IMR-90 (cell line): ENCODE data around the gene ADD3. TPM values are rescaled to one million over a fixed set of nuclear protein-coding genes. Genes with fewer than 3 reads are reported as not detected.

ENCODE experiments used
- ATAC-seq: fragments of 200-7000 bp; cut with Tn5 transposase; 2 replicates; pipeline ENCODE4 v1.9.1; 2020; ENCODE audit warnings: low read depth, mild to moderate bottlenecking, moderate library complexity
- BruUV-seq: library from RNA; stranded (reverse); fragments of 400-500 nt; replicated peaks from 2 replicates; lab custom pipeline; 2021; lab: Mats Ljungman, UMichigan
- CTCF ChIA-PET: fragments of 300-600 bp; formaldehyde crosslinking; extraction: SDS; loops from one replicate; lab custom pipeline; 2021; ENCODE audit warnings: antibody characterized with exemption; lab: Yijun Ruan, JAX
- POLR2A ChIA-PET: fragments of 300-600 bp; sonication (Branson Sonifier 250); formaldehyde crosslinking; loops from one replicate; lab custom pipeline; 2022; ENCODE audit warnings: antibody characterized with exemption; ENCODE audit not compliant: unreplicated experiment; lab: Charles Lee
- DNase-seq: peaks from one replicate; pipeline ENCODE4 v3.0.0; 2013
- H2AFZ ChIP-seq: replicated peaks from 2 replicates; pipeline ENCODE3; 2013; ENCODE audit warnings: low read length, mild to moderate bottlenecking; ENCODE audit not compliant: poor library complexity
- H2AK5ac ChIP-seq: 2 replicates; pipeline ENCODE4 v1.6.1; 2013; ENCODE audit warnings: low read depth, low read length, inconsistent platforms
- H2AK9ac ChIP-seq: replicated peaks from 2 replicates; pipeline ENCODE3; 2013; ENCODE audit warnings: mild to moderate bottlenecking, low read depth, low read length, moderate library complexity; ENCODE audit not compliant: poor library complexity
- H2BK120ac ChIP-seq: 2 replicates; pipeline ENCODE4 v1.6.1; 2013; ENCODE audit warnings: low read depth, low read length, inconsistent platforms
- H2BK15ac ChIP-seq: 3 replicates; pipeline ENCODE4 v1.6.1; 2013; ENCODE audit warnings: low read depth, low read length, inconsistent platforms
- H2BK20ac ChIP-seq: 2 replicates; pipeline ENCODE4 v1.6.1; 2013; ENCODE audit warnings: low read depth, mild to moderate bottlenecking, inconsistent platforms, low read length, moderate library complexity
- H2BK5ac ChIP-seq: 2 replicates; pipeline ENCODE4 v1.6.1; 2013; ENCODE audit warnings: mild to moderate bottlenecking, low read depth, low read length, inconsistent platforms; ENCODE audit not compliant: poor library complexity, severe bottlenecking
- H3K14ac ChIP-seq: replicated peaks from 2 replicates; pipeline ENCODE4 v1.6.1; 2013; ENCODE audit warnings: low read depth, low read length, inconsistent platforms
- H3K18ac ChIP-seq: 2 replicates; pipeline ENCODE4 v1.6.1; 2013; ENCODE audit warnings: low read depth, low read length, control low read depth
- H3K23ac ChIP-seq: 2 replicates; pipeline ENCODE4 v1.6.1; 2013; ENCODE audit warnings: low read depth, low read length, inconsistent platforms
- H3K27ac ChIP-seq: 2 replicates; pipeline ENCODE4 v1.5.1; 2013; ENCODE audit warnings: mild to moderate bottlenecking, control low read depth, low read length; ENCODE audit not compliant: insufficient read depth
- H3K27me3 ChIP-seq: 2 replicates; pipeline ENCODE4 v1.6.1; 2013; ENCODE audit warnings: low read length; ENCODE audit not compliant: control insufficient read depth, insufficient read depth
- H3K36me3 ChIP-seq: 2 replicates; pipeline ENCODE4 v1.6.1; 2013; ENCODE audit warnings: low read length, mixed read lengths; ENCODE audit not compliant: control insufficient read depth, insufficient read depth
- H3K4ac ChIP-seq: 2 replicates; pipeline ENCODE4 v1.6.1; 2013; ENCODE audit warnings: low read depth, low read length, inconsistent platforms
- H3K4me1 ChIP-seq: 2 replicates; pipeline ENCODE4 v1.6.1; 2013; ENCODE audit warnings: low read length, mixed read lengths; ENCODE audit not compliant: control insufficient read depth, insufficient read depth
- H3K4me2 ChIP-seq: 2 replicates; pipeline ENCODE4 v1.6.1; 2013; ENCODE audit warnings: low read depth, mild to moderate bottlenecking, control low read depth, low read length, moderate library complexity
- H3K4me3 ChIP-seq: 2 replicates; pipeline ENCODE4 v1.5.1; 2013; ENCODE audit warnings: low read depth, mild to moderate bottlenecking, control low read depth, low read length, moderate library complexity; ENCODE audit not compliant: insufficient read depth
- H3K56ac ChIP-seq: 2 replicates; pipeline ENCODE4 v1.6.1; 2013; ENCODE audit warnings: low read length, inconsistent platforms; ENCODE audit not compliant: insufficient read depth; ENCODE audit errors: extremely low read depth
- H3K79me1 ChIP-seq, 2 experiments: 2 replicates each; pipeline ENCODE4 v1.6.1; 2013; ENCODE audit warnings: low read length in 2 of 2, inconsistent platforms in 1 of 2, low read depth in 1 of 2
- H3K9ac ChIP-seq: 2 replicates; pipeline ENCODE4 v1.6.1; 2013; ENCODE audit warnings: low read depth, low read length, control low read depth
- H3K9me1 ChIP-seq: 2 replicates; pipeline ENCODE4 v1.6.1; 2013; ENCODE audit warnings: low read length, inconsistent platforms; ENCODE audit not compliant: insufficient read depth
- H3K9me3 ChIP-seq: 2 replicates; pipeline ENCODE4 v1.6.1; 2013; ENCODE audit warnings: low read length; ENCODE audit not compliant: control insufficient read depth, insufficient read depth
- H4K20me1 ChIP-seq: 2 replicates; pipeline ENCODE4 v1.6.1; 2013; ENCODE audit warnings: low read length, inconsistent platforms; ENCODE audit not compliant: insufficient read depth
- H4K5ac ChIP-seq: 2 replicates; pipeline ENCODE4 v1.6.1; 2013; ENCODE audit warnings: mild to moderate bottlenecking, low read depth, low read length, control low read depth
- H4K8ac ChIP-seq, 2 experiments: 2 replicates each; pipeline ENCODE4 v1.6.1; 2013; ENCODE audit warnings: low read depth in 2 of 2, low read length in 2 of 2, control low read depth in 1 of 2, inconsistent platforms in 1 of 2
- H4K91ac ChIP-seq: 2 replicates; pipeline ENCODE4 v1.6.1; 2013; ENCODE audit warnings: low read depth, low read length, inconsistent platforms; ENCODE audit not compliant: insufficient read depth
- CEBPB ChIP-seq: IDR thresholded peaks from 2 replicates; pipeline ENCODE4 v1.6.1; 2012; ENCODE audit warnings: low read depth, low read length, improper control_type of control experiment
- CHD1 ChIP-seq: IDR thresholded peaks from 2 replicates; pipeline ENCODE4 v1.6.1; 2012; ENCODE audit warnings: low read depth, low read length, improper control_type of control experiment
- ELK1 ChIP-seq: fragments of 150-350 bp; IDR thresholded peaks from 2 replicates; pipeline ENCODE4 v1.6.1; 2016; ENCODE audit warnings: low read depth, mild to moderate bottlenecking, low read length, moderate library complexity, borderline replicate concordance
- MAFK ChIP-seq: IDR thresholded peaks from 2 replicates; pipeline ENCODE4 v1.6.1; 2012; ENCODE audit warnings: low read depth, low read length, improper control_type of control experiment
- MAZ ChIP-seq: IDR thresholded peaks from 2 replicates; pipeline ENCODE4 v1.6.1; 2012; ENCODE audit warnings: low read depth, mild to moderate bottlenecking, low read length, improper control_type of control experiment, moderate library complexity, borderline replicate concordance
- MXI1 ChIP-seq: IDR thresholded peaks from 2 replicates; pipeline ENCODE4 v1.6.1; 2012; ENCODE audit warnings: low read depth, mild to moderate bottlenecking, low read length, moderate library complexity, borderline replicate concordance
- NFE2L2 ChIP-seq: fragments of 150-350 bp; IDR thresholded peaks from 2 replicates; pipeline ENCODE4 v1.6.1; 2016; ENCODE audit warnings: low read depth, mild to moderate bottlenecking, low read length
- POLR2A ChIP-seq: IDR thresholded peaks from 2 replicates; pipeline ENCODE4 v1.6.1; 2012; ENCODE audit warnings: mild to moderate bottlenecking, low read depth, low read length
- RCOR1 ChIP-seq: IDR thresholded peaks from 2 replicates; pipeline ENCODE4 v1.6.1; 2012; ENCODE audit warnings: mild to moderate bottlenecking, low read length, improper control_type of control experiment; ENCODE audit not compliant: insufficient replicate concordance
- WGBS, 2 experiments: methylation state at CpG; one replicate each; pipeline versions ENCODE4 v1.1.5 to v1.1.7; 2013; ENCODE audit warnings: missing lambda C conversion rate in 2 of 2; ENCODE audit not compliant: insufficient read length in 1 of 2; ENCODE audit errors: extremely low coverage in 2 of 2; 5-methylcytosine and 5-hydroxymethylcytosine counted together
- dilution Hi-C: fragments of 300-500 bp; cut with HindIII; formaldehyde crosslinking; loops from one replicate; pipeline ENCODE4 v1.14.3; 2018; ENCODE audit warnings: low sequenced_read_pairs; ENCODE audit not compliant: unreplicated experiment
- in situ Hi-C: fragments of 300-500 bp; cut with MboI; formaldehyde crosslinking; loops from 3 replicates; pipeline ENCODE4 v1.14.3; 2019; ENCODE audit warnings: low sequenced_read_pairs, inconsistent platforms, mixed read lengths
- intact Hi-C: fragments of 100-400 bp; cut with micrococcal nuclease; formaldehyde crosslinking; loops from 2 replicates; pipeline ENCODE4 v1.10.0; 2022
- polyA plus RNA-seq, 3 experiments: library from polyadenylated mRNA; depleted of rRNA; stranded (reverse); fragments of >200 nt; gene quantifications; 2 replicates each; pipeline ENCODE4 v1.2.3, GENCODE V29; 2012; ENCODE audit warnings: low replicate concordance in 1 of 3
- total RNA-seq: library from RNA; depleted of rRNA; stranded (reverse); fragments of >200 nt; gene quantifications from 2 replicates; pipeline ENCODE4 v1.2.3, GENCODE V29; 2012
- TF ChIP-seq, protein P1 (sequence below): fragments of 150-350 bp; IDR thresholded peaks from 2 replicates; pipeline ENCODE4 v1.6.1; 2017; ENCODE audit warnings: mild to moderate bottlenecking, antibody characterized with exemption, low read length, low read depth
- TF ChIP-seq, protein P2 (sequence below): conservative IDR thresholded peaks from 2 replicates; pipeline ENCODE4 v1.5.1; 2012; ENCODE audit warnings: mild to moderate bottlenecking, low read depth, low read length, improper control_type of control experiment

Gene ADD3
- total and polyA plus RNA-seq, 2 of the 4 experiments (the other 2 are of a cell fraction), result 138 to 212 TPM

DNA sequence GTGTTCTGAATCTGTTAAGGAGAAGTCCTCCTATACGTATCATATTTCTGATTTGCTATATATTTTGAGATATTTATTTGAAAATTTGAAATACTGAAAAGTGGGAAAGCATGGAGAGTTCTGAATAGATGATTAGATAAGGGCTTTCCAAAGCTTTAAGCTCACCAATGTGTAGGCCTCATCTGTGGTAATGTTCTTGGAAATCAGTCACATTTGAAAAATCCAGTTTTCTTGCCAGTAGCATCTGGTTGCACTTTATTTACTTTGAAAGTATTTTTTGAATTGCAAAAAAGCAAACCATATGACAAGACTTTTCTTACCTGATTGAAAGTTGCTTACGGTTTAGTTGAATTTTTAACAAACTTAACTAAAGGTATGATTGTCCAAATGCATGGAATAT is 21.7 kb downstream of the ADD3 start:
- TF ChIP-seq ELK1 (no peak), MXI1 (no peak), CHD1 (no peak), POLR2A (no peak), NFE2L2 (no peak), MAFK (no peak), MAZ (no peak), RCOR1 (no peak), CEBPB (no peak)
- TF ChIP-seq, protein P1, sequence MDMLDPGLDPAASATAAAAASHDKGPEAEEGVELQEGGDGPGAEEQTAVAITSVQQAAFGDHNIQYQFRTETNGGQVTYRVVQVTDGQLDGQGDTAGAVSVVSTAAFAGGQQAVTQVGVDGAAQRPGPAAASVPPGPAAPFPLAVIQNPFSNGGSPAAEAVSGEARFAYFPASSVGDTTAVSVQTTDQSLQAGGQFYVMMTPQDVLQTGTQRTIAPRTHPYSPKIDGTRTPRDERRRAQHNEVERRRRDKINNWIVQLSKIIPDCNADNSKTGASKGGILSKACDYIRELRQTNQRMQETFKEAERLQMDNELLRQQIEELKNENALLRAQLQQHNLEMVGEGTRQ, result no peak
- TF ChIP-seq, protein P2, sequence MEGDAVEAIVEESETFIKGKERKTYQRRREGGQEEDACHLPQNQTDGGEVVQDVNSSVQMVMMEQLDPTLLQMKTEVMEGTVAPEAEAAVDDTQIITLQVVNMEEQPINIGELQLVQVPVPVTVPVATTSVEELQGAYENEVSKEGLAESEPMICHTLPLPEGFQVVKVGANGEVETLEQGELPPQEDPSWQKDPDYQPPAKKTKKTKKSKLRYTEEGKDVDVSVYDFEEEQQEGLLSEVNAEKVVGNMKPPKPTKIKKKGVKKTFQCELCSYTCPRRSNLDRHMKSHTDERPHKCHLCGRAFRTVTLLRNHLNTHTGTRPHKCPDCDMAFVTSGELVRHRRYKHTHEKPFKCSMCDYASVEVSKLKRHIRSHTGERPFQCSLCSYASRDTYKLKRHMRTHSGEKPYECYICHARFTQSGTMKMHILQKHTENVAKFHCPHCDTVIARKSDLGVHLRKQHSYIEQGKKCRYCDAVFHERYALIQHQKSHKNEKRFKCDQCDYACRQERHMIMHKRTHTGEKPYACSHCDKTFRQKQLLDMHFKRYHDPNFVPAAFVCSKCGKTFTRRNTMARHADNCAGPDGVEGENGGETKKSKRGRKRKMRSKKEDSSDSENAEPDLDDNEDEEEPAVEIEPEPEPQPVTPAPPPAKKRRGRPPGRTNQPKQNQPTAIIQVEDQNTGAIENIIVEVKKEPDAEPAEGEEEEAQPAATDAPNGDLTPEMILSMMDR, result no peak
- Histone ChIP-seq H4K20me1 (peaks cover 14% of the 10 kb centered on the region), H3K4me3 (no peak overlapping the region), H2BK5ac (no peak overlapping the region), H3K18ac (no peak overlapping the region), H3K23ac (no peak overlapping the region), H2AFZ (no peak overlapping the region), H3K9ac (no peak overlapping the region), H3K14ac (no peak overlapping the region), H3K79me1 (peaks cover 26 to 44% of the 10 kb centered on the region in 2 experiments), H2BK120ac (no peak overlapping the region), H2BK15ac (no peak overlapping the region), H3K36me3 (no peaks in the 10 kb centered on the region), H2AK9ac (no peak overlapping the region), H4K8ac (no peak overlapping the region), H3K56ac (no peak overlapping the region), H3K4me2 (no peak overlapping the region), H3K4me1 (peaks cover 4% of the 10 kb centered on the region; the same call in 1 of the 2 replicates), H2AK5ac (no peak overlapping the region), H3K9me1 (0 out of 2 replicates have a peak, but pooled peaks cover 2% of the 10 kb centered on the region), H3K27ac (no peak overlapping the region), H3K27me3 (no peaks in the 10 kb centered on the region), H4K5ac (no peak overlapping the region), H3K9me3 (no peaks in the 10 kb centered on the region), H2BK20ac (no peak overlapping the region), H3K4ac (no peak overlapping the region), H4K91ac (no peak overlapping the region)
- POLR2A ChIA-PET, result no interaction called here
- no TSS peak for BruUV-seq
- ATAC-seq (no peak), DNase-seq (peak; percentile 42)
- dilution Hi-C loops (no loop called here), in situ Hi-C loops (no loop called here), intact Hi-C loops (no loop called here)
- no CpG with 5 or more reads among the region's 2 CpGs for WGBS, 2 experiments
- CTCF ChIA-PET, result no interaction called here
